HAP-1 (cell line): Measurements from ENCODE around the gene KIAA1191.
"Not testable (repeated sequence)": the region's sequence is repeated elsewhere in the genome, so short reads cannot be mapped to it uniquely, and the experiment has no call there.

Experiments used
- DNase-seq, 2 experiments: peaks; one replicate each; pipeline ENCODE4 v3.0.0-alpha.2; 2016 to 2020; ENCODE audit warnings: low spot score in 2 of 2
- H3K27me3 ChIP-seq: fragments of 250-450 bp; sonication (Bioruptor Pico); 2 replicates; pipeline ENCODE4 v1.5.1; 2020; ENCODE audit warnings: low read depth, mild to moderate bottlenecking, moderate library complexity
- H3K36me3 ChIP-seq: fragments of 250-450 bp; sonication (Bioruptor Pico); replicated peaks from 2 replicates; pipeline ENCODE4 v1.5.1; 2020; ENCODE audit warnings: mild to moderate bottlenecking
- H3K4me1 ChIP-seq: fragments of 250-450 bp; sonication (Bioruptor Pico); 2 replicates; pipeline ENCODE4 v1.5.1; 2020; ENCODE audit warnings: mild to moderate bottlenecking
- H3K4me3 ChIP-seq: fragments of 250-450 bp; sonication (Bioruptor Pico); 2 replicates; pipeline ENCODE4 v1.5.1; 2020; ENCODE audit warnings: mild to moderate bottlenecking, moderate library complexity
- H3K9me3 ChIP-seq: fragments of 250-450 bp; sonication (Bioruptor Pico); 2 replicates; pipeline ENCODE4 v1.5.1; 2020; ENCODE audit warnings: mild to moderate bottlenecking, moderate library complexity
- in situ Hi-C: fragments of 300-500 bp; cut with MboI; formaldehyde crosslinking; loops from 3 replicates; pipeline ENCODE4 v1.14.3; 2020; ENCODE audit warnings: low sequenced_read_pairs, inconsistent platforms, mixed read lengths

KIAA1191 gene

DNA sequence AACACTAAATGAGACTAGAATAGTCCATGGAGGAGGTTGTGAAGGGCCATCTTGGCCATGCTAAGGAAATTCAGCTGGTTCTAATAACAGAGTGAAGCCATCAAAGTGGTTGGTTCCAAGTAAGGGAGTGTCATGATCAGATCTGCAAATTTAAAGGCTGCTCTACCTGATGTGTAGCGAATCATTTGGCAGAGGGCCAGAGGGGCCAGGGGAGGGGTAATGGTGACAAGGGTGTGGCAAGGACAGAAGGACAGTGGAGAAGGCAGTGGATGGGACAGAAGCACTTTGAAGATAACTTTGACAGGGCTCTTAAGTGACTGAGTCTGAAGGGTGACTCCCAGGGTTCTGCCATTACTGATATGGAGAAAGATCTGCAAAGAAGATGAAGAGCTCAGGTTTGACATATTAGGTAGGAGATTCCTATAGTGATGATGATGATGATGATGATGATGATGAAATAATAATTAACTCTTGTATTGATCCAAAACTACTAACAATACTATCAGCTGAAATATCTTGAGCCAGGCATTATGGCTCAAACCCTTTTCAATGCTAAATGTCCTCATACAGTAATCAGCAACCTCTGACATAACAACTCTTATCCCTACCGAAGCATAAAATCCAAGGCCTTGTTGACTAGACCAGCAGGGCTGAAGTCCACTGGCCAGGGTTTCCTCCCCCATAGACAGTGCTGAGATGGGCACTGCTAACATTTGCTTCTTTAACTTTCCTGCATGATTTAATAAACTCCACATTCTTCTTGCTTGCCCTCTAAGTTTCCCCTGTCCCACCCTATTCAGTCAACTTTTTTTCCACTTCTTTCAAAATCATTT is 20.0 kb downstream of the KIAA1191 start:
- Histone ChIP-seq H3K4me3 (no peak overlapping the region), H3K4me1 (no peaks in the 10 kb centered on the region), H3K36me3 (peaks cover 35% of the 10 kb centered on the region), H3K27me3 (no peaks in the 10 kb centered on the region), H3K9me3 (no peaks in the 10 kb centered on the region)
- in situ Hi-C loops: loop anchor here (25.0 kb wide), 1 partner anchor 604 kb away; no protein-coding TSS in a partner anchor
- no peak for DNase-seq

- Histone ChIP-seq H3K4me1 (no peaks in the 10 kb centered on the region), H3K36me3 (peaks cover 16% of the 10 kb centered on the region), H3K9me3 (no peaks in the 10 kb centered on the region), H3K4me3 (no peak overlapping the region), H3K27me3 (no peaks in the 10 kb centered on the region)
- DNase-seq: no peak
- in situ Hi-C loops: loop anchor here (25.0 kb wide), 1 partner anchor 602 kb away; no protein-coding TSS in a partner anchor
Measured at GRCh38 chr5:176339304-176339703, 22.3 kb downstream of the KIAA1191 start.

DNA sequence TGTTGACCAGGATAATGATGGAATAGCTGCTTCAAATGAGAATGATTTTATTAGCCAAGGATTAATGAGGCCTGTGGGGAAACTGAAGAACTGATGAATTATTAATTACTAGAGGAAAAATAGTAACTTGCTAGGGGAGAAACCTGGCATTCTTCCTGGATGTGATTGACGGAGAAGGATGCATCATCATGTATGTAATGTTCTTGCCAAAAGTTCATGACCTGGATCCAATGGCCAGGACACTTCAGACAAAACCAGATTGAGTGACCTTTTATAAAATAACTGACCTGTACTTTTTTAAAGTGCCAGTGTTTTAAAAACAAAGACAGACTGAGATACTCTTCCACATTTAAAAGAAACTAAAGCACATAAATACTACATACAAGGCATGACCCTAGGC is 23.7 kb downstream of the KIAA1191 start:
- Histone ChIP-seq H3K9me3 (no peaks in the 10 kb centered on the region), H3K4me1 (no peaks in the 10 kb centered on the region), H3K4me3 (no peak overlapping the region), H3K36me3 (peaks cover 12% of the 10 kb centered on the region), H3K27me3 (no peaks in the 10 kb centered on the region)
- in situ Hi-C loops: loop anchor here (25.0 kb wide), 1 partner anchor 601 kb away; no protein-coding TSS in a partner anchor
- no peak for DNase-seq

DNA sequence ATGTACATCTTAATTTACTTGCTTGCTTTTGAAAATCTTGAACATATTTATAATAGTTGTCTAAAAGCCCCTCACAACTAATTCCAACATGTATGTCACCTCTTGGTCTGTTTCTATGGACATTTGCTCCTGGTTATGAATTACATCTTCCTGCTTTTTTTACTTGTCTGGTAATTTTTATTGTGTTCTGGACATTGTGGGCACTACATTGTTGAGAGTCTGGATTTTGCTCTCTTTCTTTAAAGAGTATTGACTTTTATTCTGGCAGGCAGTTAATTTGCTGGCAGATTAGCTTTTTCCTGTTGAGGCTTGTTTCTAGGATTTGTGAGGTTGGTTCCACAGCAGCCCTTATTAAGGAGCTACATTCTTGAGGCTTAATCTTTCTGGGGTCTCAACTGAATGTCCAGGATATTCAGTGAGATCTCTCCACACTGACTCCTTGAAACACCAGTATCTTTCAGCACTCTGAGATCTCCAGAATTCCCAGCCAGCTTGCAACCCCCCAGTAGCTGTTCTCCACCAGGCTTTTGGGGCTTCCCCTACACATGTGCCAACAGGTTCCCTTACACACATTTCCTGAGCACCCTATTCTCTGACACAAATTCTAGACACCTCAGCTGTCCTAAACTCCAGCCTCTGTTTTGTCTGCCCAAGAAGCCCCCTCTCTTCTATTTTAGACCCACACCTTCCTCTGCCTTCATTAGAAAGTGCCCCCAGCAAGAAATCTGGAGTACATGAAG is 27.4 kb downstream of the KIAA1191 start:
- in situ Hi-C loops: loop anchor here (25.0 kb wide), 1 partner anchor 597 kb away; no protein-coding TSS in a partner anchor
- Histone ChIP-seq H3K4me1 (no peaks in the 10 kb centered on the region), H3K36me3 (peaks cover 12% of the 10 kb centered on the region), H3K9me3 (no peaks in the 10 kb centered on the region), H3K27me3 (no peaks in the 10 kb centered on the region), H3K4me3 (no peak overlapping the region)
- DNase-seq: no peak

DNA sequence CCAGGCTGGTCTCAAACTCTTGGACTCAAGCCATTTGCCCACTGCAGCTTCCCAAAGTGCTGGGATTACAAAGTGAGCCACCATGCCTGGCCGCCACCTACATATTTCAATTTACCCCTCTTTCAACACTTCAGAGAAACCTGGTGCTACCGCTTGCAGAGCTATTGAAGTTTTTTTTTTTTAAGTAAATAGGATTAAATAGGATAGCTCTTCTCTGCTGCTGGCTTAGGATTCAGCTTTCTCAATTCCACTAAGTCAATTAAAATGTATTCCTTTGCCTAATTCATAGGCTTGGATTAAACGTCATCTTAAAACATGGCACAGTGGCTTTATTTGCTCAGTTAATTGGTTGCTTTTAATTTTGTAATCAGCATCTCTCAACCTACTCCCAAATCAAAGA is 41.0 kb downstream of the KIAA1191 start:
- in situ Hi-C loops: no loop called here
- Histone ChIP-seq H3K4me3 (no peak overlapping the region), H3K9me3 (no peaks in the 10 kb centered on the region), H3K4me1 (no peaks in the 10 kb centered on the region), H3K36me3 (peaks cover 31% of the 10 kb centered on the region), H3K27me3 (no peaks in the 10 kb centered on the region)
- DNase-seq: no peak

- in situ Hi-C loops: no loop called here
- Histone ChIP-seq H3K36me3 (peaks cover 34% of the 10 kb centered on the region), H3K4me1 (no peaks in the 10 kb centered on the region), H3K27me3 (no peaks in the 10 kb centered on the region), H3K4me3 (no peak overlapping the region), H3K9me3 (no peaks in the 10 kb centered on the region)
- no peak for DNase-seq
Measured at GRCh38 chr5:176319827-176320554, 41.6 kb downstream of the KIAA1191 start.

- in situ Hi-C loops: no loop called here
- DNase-seq: no peak
- Histone ChIP-seq H3K4me3 (no peak overlapping the region), H3K27me3 (no peaks in the 10 kb centered on the region), H3K9me3 (no peaks in the 10 kb centered on the region), H3K4me1 (no peaks in the 10 kb centered on the region), H3K36me3 (peaks cover 30% of the 10 kb centered on the region)
Measured at GRCh38 chr5:176317534-176318374, 43.8 kb downstream of the KIAA1191 start.

DNA sequence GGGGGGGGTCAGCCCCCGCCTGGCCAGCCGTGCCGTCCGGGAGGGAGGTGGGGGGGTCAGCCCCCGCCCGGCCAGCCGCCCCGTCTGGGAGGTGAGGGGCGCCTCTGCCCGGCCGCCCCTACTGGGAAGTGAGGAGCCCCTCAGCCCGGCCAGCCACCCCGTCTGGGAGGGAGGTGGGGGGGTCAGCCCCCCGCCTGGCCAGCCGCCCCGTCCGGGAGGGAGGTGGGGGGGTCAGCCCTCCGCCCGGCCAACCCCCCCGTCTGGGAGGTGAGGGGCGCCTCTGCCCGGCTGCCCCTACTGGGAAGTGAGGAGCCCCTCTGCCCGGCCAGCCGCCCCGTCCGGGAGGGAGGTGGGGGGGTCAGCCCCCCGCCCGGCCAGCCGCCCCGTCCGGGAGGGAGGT is 56.2 kb downstream of the KIAA1191 start:
- peaks cover 12% of the 10 kb centered on the region for H3K36me3 ChIP-seq
- in situ Hi-C loops, H3K27me3 ChIP-seq, DNase-seq, H3K9me3 ChIP-seq, H3K4me1 ChIP-seq, H3K4me3 ChIP-seq: not testable (repeated sequence)
